H1 (cell line): ENCODE measurements around the gene APEH. TPM values are rescaled to one million over a fixed set of nuclear protein-coding genes. Genes with fewer than 3 reads are reported as not detected.

Source experiments
- CTCF ChIA-PET: fragments of 300-600 bp; sonication (Branson Sonifier 250); formaldehyde crosslinking; loops from one replicate; lab custom pipeline; 2021; ENCODE audit not compliant: partially characterized antibody; lab: Charles Lee
- POLR2A ChIA-PET: fragments of 300-600 bp; sonication (Branson Sonifier 250); formaldehyde crosslinking; loops from one replicate; lab custom pipeline; 2021; ENCODE audit warnings: inconsistent platforms; ENCODE audit not compliant: partially characterized antibody; lab: Charles Lee
- DNase-seq, 2 experiments: peaks; one replicate each; pipeline versions ENCODE4 v3.0.0 to v3.0.0-alpha.2; 2010 to 2022; ENCODE audit warnings: low spot score in 2 of 2, low read depth in 1 of 2, mixed read lengths in 1 of 2
- FAIRE-seq: peaks from 2 replicates; lab custom pipeline; 2011; peaks lifted over from hg19 to GRCh38; lab: Jason Lieb, UNC
- H2AFZ ChIP-seq: 2 replicates; pipeline ENCODE4 v1.8.1; 2012; ENCODE audit warnings: low read length, inconsistent platforms
- H2AK5ac ChIP-seq: 2 replicates; pipeline ENCODE4 v1.6.1; 2013; ENCODE audit warnings: low read depth, low read length
- H2BK120ac ChIP-seq: replicated peaks from 2 replicates; pipeline ENCODE3; 2013; ENCODE audit warnings: low read depth, low read length, inconsistent platforms
- H2BK12ac ChIP-seq: 2 replicates; pipeline ENCODE4 v1.6.1; 2013; ENCODE audit warnings: low read depth, low read length
- H2BK15ac ChIP-seq: 2 replicates; pipeline ENCODE4 v1.6.1; 2013; ENCODE audit warnings: low read length
- H2BK20ac ChIP-seq: 2 replicates; pipeline ENCODE4 v1.6.1; 2013; ENCODE audit warnings: low read length
- H2BK5ac ChIP-seq: 2 replicates; pipeline ENCODE4 v1.6.1; 2013; ENCODE audit warnings: low read depth, low read length
- H3K14ac ChIP-seq: 2 replicates; pipeline ENCODE4 v1.6.1; 2013; ENCODE audit warnings: inconsistent platforms; ENCODE audit not compliant: insufficient read length
- H3K18ac ChIP-seq: 2 replicates; pipeline ENCODE4 v1.6.1; 2013; ENCODE audit warnings: low read length; ENCODE audit errors: extremely low read depth
- H3K23ac ChIP-seq: 2 replicates; pipeline ENCODE4 v1.6.1; 2013; ENCODE audit warnings: inconsistent platforms; ENCODE audit not compliant: insufficient read length
- H3K23me2 ChIP-seq: 2 replicates; pipeline ENCODE4 v1.6.1; 2013; ENCODE audit warnings: low read depth, low read length
- H3K27ac ChIP-seq: 2 replicates; pipeline ENCODE4 v1.6.1; 2011; ENCODE audit warnings: low read depth, low read length, inconsistent platforms
- H3K27me3 ChIP-seq, 4 experiments: replicated peaks in 1 of 4; 1 replicate in 1 of 4; 2 replicates in 3 of 4; pipeline versions ENCODE4 v1.6.1 to v1.8.1; 2011 to 2013; ENCODE audit warnings: low read length in 3 of 4, mild to moderate bottlenecking in 3 of 4, inconsistent platforms in 2 of 4, mixed read lengths in 2 of 4, moderate library complexity in 1 of 4; ENCODE audit not compliant: control insufficient read depth in 3 of 4, insufficient read depth in 3 of 4; ENCODE audit errors: extremely low read depth in 1 of 4
- H3K36me3 ChIP-seq, 4 experiments: 2 replicates each; pipeline versions ENCODE4 v1.6.1 to v1.8.1; 2011 to 2013; ENCODE audit warnings: mild to moderate bottlenecking in 4 of 4, low read length in 3 of 4, moderate library complexity in 2 of 4, control low read depth in 1 of 4, inconsistent platforms in 1 of 4; ENCODE audit not compliant: insufficient read depth in 4 of 4, control insufficient read depth in 2 of 4
- H3K4ac ChIP-seq: replicated peaks from 2 replicates; pipeline ENCODE3; 2013; ENCODE audit warnings: low read length, low read depth, mixed read lengths, inconsistent platforms; ENCODE audit not compliant: insufficient read length
- H3K4me1 ChIP-seq, 4 experiments: replicated peaks in 1 of 4; 1 replicate in 1 of 4; 2 replicates in 3 of 4; pipeline versions ENCODE4 v1.6.1 to v1.8.1; 2011 to 2013; ENCODE audit warnings: low read length in 3 of 4, inconsistent platforms in 2 of 4, mixed read lengths in 1 of 4; ENCODE audit not compliant: insufficient read depth in 4 of 4, control insufficient read depth in 3 of 4
- H3K4me2 ChIP-seq, 2 experiments: 2 replicates each; pipeline versions ENCODE4 v1.6.1 to v1.8.1; 2011 to 2013; ENCODE audit warnings: low read depth in 2 of 2, low read length in 2 of 2, control low read depth in 1 of 2, inconsistent platforms in 1 of 2, mild to moderate bottlenecking in 1 of 2; ENCODE audit not compliant: insufficient read depth in 1 of 2
- H3K4me3 ChIP-seq, 4 experiments: fragments of 200-600, 300-600 bp in 1 of 4; sonication (generic), shearing (Covaris generic), sonication (Bioruptor Twin) in 1 of 4; 2 replicates each; pipeline versions ENCODE4 v1.5.1 to v1.8.1; 2011 to 2016; ENCODE audit warnings: low read length in 4 of 4, low read depth in 3 of 4, control low read depth in 2 of 4, inconsistent platforms in 2 of 4, mild to moderate bottlenecking in 2 of 4, mixed read lengths in 1 of 4, moderate library complexity in 1 of 4; ENCODE audit not compliant: insufficient read depth in 2 of 4; ENCODE audit errors: extremely low read depth in 1 of 4
- H3K56ac ChIP-seq: replicated peaks from 2 replicates; pipeline ENCODE3; 2013; ENCODE audit warnings: low read depth, mild to moderate bottlenecking, mixed read lengths, low read length, inconsistent platforms; ENCODE audit not compliant: insufficient read length
- H3K79me1 ChIP-seq: 2 replicates; pipeline ENCODE4 v1.6.1; 2013; ENCODE audit warnings: low read depth, low read length, control low read depth
- H3K79me2 ChIP-seq, 2 experiments: 2 replicates each; pipeline versions ENCODE4 v1.6.1 to v1.8.1; 2012 to 2013; ENCODE audit warnings: low read length in 2 of 2, mild to moderate bottlenecking in 2 of 2, inconsistent platforms in 1 of 2; ENCODE audit not compliant: insufficient read depth in 2 of 2, control insufficient read depth in 1 of 2
- H3K9ac ChIP-seq, 4 experiments: replicated peaks in 1 of 4; 1 replicate in 1 of 4; 2 replicates in 3 of 4; pipeline versions ENCODE4 v1.6.1 to v1.8.1; 2011 to 2013; ENCODE audit warnings: low read depth in 3 of 4, low read length in 3 of 4, control low read depth in 2 of 4, mild to moderate bottlenecking in 2 of 4, moderate library complexity in 2 of 4, inconsistent platforms in 1 of 4; ENCODE audit errors: extremely low read depth in 1 of 4
- H3K9me3 ChIP-seq, 2 experiments: 2 replicates each; pipeline versions ENCODE4 v1.6.1 to v1.8.1; 2012 to 2013; ENCODE audit warnings: mild to moderate bottlenecking in 2 of 2, moderate library complexity in 2 of 2, control low read depth in 1 of 2, inconsistent platforms in 1 of 2, low read depth in 1 of 2, low read length in 1 of 2, mixed read lengths in 1 of 2; ENCODE audit not compliant: insufficient read depth in 2 of 2
- H4K20me1 ChIP-seq, 2 experiments: replicated peaks in 1 of 2; 2 replicates each; pipeline versions ENCODE3 to v1.8.1; 2011 to 2013; ENCODE audit warnings: inconsistent platforms in 2 of 2, low read length in 2 of 2, mild to moderate bottlenecking in 1 of 2; ENCODE audit not compliant: insufficient read depth in 2 of 2, control insufficient read depth in 1 of 2
- H4K5ac ChIP-seq: 2 replicates; pipeline ENCODE4 v1.6.1; 2013; ENCODE audit warnings: low read length, low read depth, mixed read lengths, inconsistent platforms; ENCODE audit not compliant: insufficient read length
- H4K8ac ChIP-seq: 2 replicates; pipeline ENCODE4 v1.8.0; 2013; ENCODE audit warnings: mild to moderate bottlenecking, moderate library complexity, low read length, inconsistent platforms; ENCODE audit not compliant: insufficient read depth; ENCODE audit errors: extremely low read depth
- H4K91ac ChIP-seq: replicated peaks from 2 replicates; pipeline ENCODE3; 2013; ENCODE audit warnings: low read length, mixed read lengths, inconsistent platforms; ENCODE audit not compliant: insufficient read length
- BRCA1 ChIP-seq: IDR thresholded peaks from 2 replicates; pipeline ENCODE4 v1.6.1; 2012; ENCODE audit warnings: low read depth, low read length, improper control_type of control experiment
- EP300 ChIP-seq, 2 experiments: IDR thresholded peaks; 1 replicate in 1 of 2; 2 replicates in 1 of 2; pipeline ENCODE4 v1.6.1; 2011 to 2012; ENCODE audit warnings: low read depth in 2 of 2, low read length in 2 of 2, mild to moderate bottlenecking in 2 of 2, borderline replicate concordance in 1 of 2, inconsistent platforms in 1 of 2, moderate library complexity in 1 of 2
- YY1 ChIP-seq: IDR thresholded peaks from 2 replicates; pipeline ENCODE4 v1.6.1; 2011; ENCODE audit warnings: low read depth, mild to moderate bottlenecking, low read length
- WGBS, 2 experiments: shearing (Covaris generic) in 1 of 2; methylation state at CpG; one replicate each; pipeline versions ENCODE4 v1.1.6 to v1.1.7; 2013 to 2015; ENCODE audit warnings: low lambda C conversion rate in 2 of 2, mixed read lengths in 2 of 2, inconsistent platforms in 1 of 2, low coverage in 1 of 2, missing lambda C conversion rate in 1 of 2; ENCODE audit not compliant: insufficient replicate concordance in 2 of 2, insufficient coverage in 1 of 2, insufficient read length in 1 of 2; ENCODE audit errors: extremely low coverage in 1 of 2, missing lambda C conversion rate in 1 of 2; 5-methylcytosine and 5-hydroxymethylcytosine counted together
- polyA plus RNA-seq, 7 experiments: library from polyadenylated mRNA; depleted of rRNA in 3 of 7; stranded (reverse) in 5 of 7; unstranded in 2 of 7; fragments of >200 nt in 5 of 7; fragments of 200-250 nt in 2 of 7; gene quantifications; 1 replicate in 5 of 7; 2 replicates in 1 of 7; 4 replicates in 1 of 7; pipeline versions ENCODE4 v1.2.1 to v1.2.3, GENCODE V29; 2011 to 2013; ENCODE audit warnings: missing spikeins in 2 of 7, mixed read lengths in 2 of 7
- total RNA-seq: library from RNA; stranded (reverse); fragmentation: NEBNext Ultra II Directional; extraction: Animal tissue kit (Norgen Biotek cat#: 25700); gene quantifications from 2 replicates; pipeline ENCODE4 v1.2.1, GENCODE V29; 2021

Gene APEH
- total and polyA plus RNA-seq, 2 of the 8 experiments (the other 6 are each of a cell fraction or from before 2014, with no cell fraction given), result 222 to 260 TPM

GRCh38 chr3:49657208-49657915, 16.8 kb upstream of the APEH start:
- H3K9ac ChIP-seq, result no peak overlapping the region
- no peak overlapping the region for H3K23ac ChIP-seq
- no peak overlapping the region for H3K18ac ChIP-seq
- no peak overlapping the region for H3K4me3 ChIP-seq
- no peak overlapping the region for H2AFZ ChIP-seq
- FAIRE-seq, result no peak
- no peak overlapping the region for H2BK20ac ChIP-seq
- H4K20me1 ChIP-seq, result no peaks in the 10 kb centered on the region
- no peaks in the 10 kb centered on the region; the same call in 1 of the 2 replicates for H3K79me1 ChIP-seq
- no peak overlapping the region for H2BK120ac ChIP-seq
- H4K8ac ChIP-seq, result peak overlapping the region; percentile 31
- H2AK5ac ChIP-seq, result no peak overlapping the region
- no peak overlapping the region for H4K5ac ChIP-seq
- no peaks in the 10 kb centered on the region for H3K79me2 ChIP-seq
- no peak overlapping the region for H3K56ac ChIP-seq
- H3K9me3 ChIP-seq, result no peaks in the 10 kb centered on the region
- H2BK15ac ChIP-seq, result no peak overlapping the region
- TF ChIP-seq BRCA1 (no peak), EP300 (IDR thresholded peaks at IDR 0.05; ENCODE audit: borderline replicate concordance in 1 of 2, low read depth in 2 of 2, low read length in 2 of 2) (no peak), YY1 (no peak)
- TF ChIP-seq, all 59 proteins: peak for 0
- H3K4me2 ChIP-seq, result no peak overlapping the region
- CTCF ChIA-PET, result interaction anchor here (0.6 to 7.9 kb wide), 13 partner anchors 9 to 276 kb away, joined by 3 to 39 read pairs (median 5); no protein-coding TSS in a partner anchor
- H3K14ac ChIP-seq, result no peak overlapping the region
- H3K4ac ChIP-seq, result no peak overlapping the region
- no peak overlapping the region for H2BK5ac ChIP-seq
- DNase-seq, result no peak
- POLR2A ChIA-PET, result no interaction called here
- no peak overlapping the region for H3K27ac ChIP-seq
- no peaks in the 10 kb centered on the region for H3K27me3 ChIP-seq
- WGBS, 2 experiments, result 89% methylated on average over 29 of the region's 36 CpGs; no CpG with 5 or more reads in 1 of the 2 experiments
- H3K4me1 ChIP-seq, result no peaks in the 10 kb centered on the region
- no peak overlapping the region for H4K91ac ChIP-seq
- H3K23me2 ChIP-seq, result no peaks in the 10 kb centered on the region
- H2BK12ac ChIP-seq, result no peak overlapping the region
- H3K36me3 ChIP-seq, result no peaks in the 10 kb centered on the region
